ENCODE data around the gene SLC17A2.
"Not testable (repeated sequence)": the region's sequence is repeated elsewhere in the genome, so short reads cannot be mapped to it uniquely, and the experiment has no call there.

The SLC17A2 gene

GRCh38 chr6:25953733-25954132 lies 23.2 kb upstream of the SLC17A2 start:
- intact Hi-C loops (cut with DNase I) = no loop called here
- DNase-seq = no peak

- no peak for DNase-seq
- intact Hi-C loops (cut with DNase I) = no loop called here
These were observed 22.0 kb upstream of the SLC17A2 start for GRCh38 chr6:25952535-25952934.

- DNase-seq = no peak
- intact Hi-C loops (cut with DNase I) = no loop called here
These were observed 21.0 kb upstream of the SLC17A2 start for GRCh38 chr6:25951296-25952032.

GRCh38 chr6:25950297-25950696 lies 19.8 kb upstream of the SLC17A2 start:
- intact Hi-C loops (cut with DNase I) = no loop called here

GRCh38 chr6:25949695-25950094 lies 19.2 kb upstream of the SLC17A2 start:
- no peak for DNase-seq
- intact Hi-C loops (cut with DNase I) = no loop called here

More at GRCh38 chr6:25950297-25950696, 19.8 kb upstream of the SLC17A2 start:
- DNase-seq = no peak

GRCh38 chr6:25947492-25947891 lies 17.0 kb upstream of the SLC17A2 start:
- DNase-seq; intact Hi-C loops (cut with DNase I): not testable (repeated sequence)

GRCh38 chr6:25946631-25947030 lies 16.1 kb upstream of the SLC17A2 start:
- intact Hi-C loops (cut with DNase I) = no loop called here
- no peak for DNase-seq

GRCh38 chr6:25945738-25946137 lies 15.2 kb upstream of the SLC17A2 start:
- DNase-seq; intact Hi-C loops (cut with DNase I): not testable (repeated sequence)

- no peak for DNase-seq
These were observed 14.4 kb upstream of the SLC17A2 start for GRCh38 chr6:25944688-25945574.

GRCh38 chr6:25943887-25944286 lies 13.4 kb upstream of the SLC17A2 start:
- intact Hi-C loops (cut with DNase I) = no loop called here
- no peak for DNase-seq

More at GRCh38 chr6:25944688-25945574, 14.4 kb upstream of the SLC17A2 start:
- intact Hi-C loops (cut with DNase I) = no loop called here

GRCh38 chr6:25942561-25943147 lies 12.2 kb upstream of the SLC17A2 start:
- no peak for DNase-seq
- intact Hi-C loops (cut with DNase I) = no loop called here

GRCh38 chr6:25939593-25939992 lies 9.1 kb upstream of the SLC17A2 start:
- no peak for DNase-seq
- intact Hi-C loops (cut with DNase I) = no loop called here

GRCh38 chr6:25935953-25936352 lies 5.5 kb upstream of the SLC17A2 start:
- no peak for DNase-seq
- intact Hi-C loops (cut with DNase I) = no loop called here

- intact Hi-C loops (cut with DNase I) = no loop called here
- no peak for DNase-seq
These were observed 4.3 kb upstream of the SLC17A2 start for GRCh38 chr6:25934735-25935313.

GRCh38 chr6:25934156-25934555 lies 3.7 kb upstream of the SLC17A2 start:
- no peak for DNase-seq
- intact Hi-C loops (cut with DNase I) = no loop called here

- intact Hi-C loops (cut with DNase I) = no loop called here
These were observed 869 bp upstream of the SLC17A2 start for GRCh38 chr6:25931411-25931709.

GRCh38 chr6:25929785-25930184 lies 706 bp downstream of the SLC17A2 start:
- intact Hi-C loops (cut with DNase I); DNase-seq: not testable (repeated sequence)

More at GRCh38 chr6:25931411-25931709, 869 bp upstream of the SLC17A2 start:
- DNase-seq = no peak

- DNase-seq = no peak
- intact Hi-C loops (cut with DNase I) = no loop called here
These were observed 1.7 kb downstream of the SLC17A2 start for GRCh38 chr6:25928562-25929324.

- intact Hi-C loops (cut with DNase I) = no loop called here
- DNase-seq = no peak
These were observed 2.7 kb downstream of the SLC17A2 start for GRCh38 chr6:25927756-25928216.

- intact Hi-C loops (cut with DNase I) = no loop called here
These were observed 3.3 kb downstream of the SLC17A2 start for GRCh38 chr6:25927178-25927577.

More at GRCh38 chr6:25927178-25927577, 3.3 kb downstream of the SLC17A2 start:
- DNase-seq = no peak
